Measurements from ENCODE around the gene OAS2.

OAS2 gene

DNA sequence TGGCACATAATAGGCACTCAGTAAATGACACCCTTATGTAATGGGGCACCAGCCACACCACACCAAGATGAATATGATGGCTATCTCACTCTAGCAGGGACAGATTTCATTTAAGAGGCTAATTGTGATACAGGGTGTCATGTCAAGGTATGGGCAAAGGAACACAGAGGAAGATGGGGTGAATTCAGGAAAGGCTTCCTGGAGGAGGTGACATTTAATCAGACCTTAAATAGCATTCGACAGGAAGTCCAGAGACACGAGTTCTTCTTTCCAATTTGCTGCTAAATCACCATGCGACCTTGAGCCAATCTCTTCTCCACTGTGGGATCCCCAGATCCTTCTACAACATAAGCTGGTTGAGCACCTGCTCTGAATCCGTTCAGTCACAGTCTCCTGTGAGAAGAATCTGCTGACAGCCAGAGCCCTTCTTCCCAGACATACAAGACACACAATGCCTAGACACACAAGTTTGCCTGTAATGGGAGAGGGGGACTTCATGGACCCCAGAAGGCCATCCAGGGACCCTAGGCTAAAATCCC, 76.7 kb downstream of the OAS2 start:
- peak; percentile 29 for DNase-seq (ENCODE audit: low spot score)
- TF ChIP-seq, protein P1, sequence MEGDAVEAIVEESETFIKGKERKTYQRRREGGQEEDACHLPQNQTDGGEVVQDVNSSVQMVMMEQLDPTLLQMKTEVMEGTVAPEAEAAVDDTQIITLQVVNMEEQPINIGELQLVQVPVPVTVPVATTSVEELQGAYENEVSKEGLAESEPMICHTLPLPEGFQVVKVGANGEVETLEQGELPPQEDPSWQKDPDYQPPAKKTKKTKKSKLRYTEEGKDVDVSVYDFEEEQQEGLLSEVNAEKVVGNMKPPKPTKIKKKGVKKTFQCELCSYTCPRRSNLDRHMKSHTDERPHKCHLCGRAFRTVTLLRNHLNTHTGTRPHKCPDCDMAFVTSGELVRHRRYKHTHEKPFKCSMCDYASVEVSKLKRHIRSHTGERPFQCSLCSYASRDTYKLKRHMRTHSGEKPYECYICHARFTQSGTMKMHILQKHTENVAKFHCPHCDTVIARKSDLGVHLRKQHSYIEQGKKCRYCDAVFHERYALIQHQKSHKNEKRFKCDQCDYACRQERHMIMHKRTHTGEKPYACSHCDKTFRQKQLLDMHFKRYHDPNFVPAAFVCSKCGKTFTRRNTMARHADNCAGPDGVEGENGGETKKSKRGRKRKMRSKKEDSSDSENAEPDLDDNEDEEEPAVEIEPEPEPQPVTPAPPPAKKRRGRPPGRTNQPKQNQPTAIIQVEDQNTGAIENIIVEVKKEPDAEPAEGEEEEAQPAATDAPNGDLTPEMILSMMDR (IDR thresholded peaks at IDR 0.05; ENCODE audit: extremely low read depth, missing control alignments): no peak

DNA sequence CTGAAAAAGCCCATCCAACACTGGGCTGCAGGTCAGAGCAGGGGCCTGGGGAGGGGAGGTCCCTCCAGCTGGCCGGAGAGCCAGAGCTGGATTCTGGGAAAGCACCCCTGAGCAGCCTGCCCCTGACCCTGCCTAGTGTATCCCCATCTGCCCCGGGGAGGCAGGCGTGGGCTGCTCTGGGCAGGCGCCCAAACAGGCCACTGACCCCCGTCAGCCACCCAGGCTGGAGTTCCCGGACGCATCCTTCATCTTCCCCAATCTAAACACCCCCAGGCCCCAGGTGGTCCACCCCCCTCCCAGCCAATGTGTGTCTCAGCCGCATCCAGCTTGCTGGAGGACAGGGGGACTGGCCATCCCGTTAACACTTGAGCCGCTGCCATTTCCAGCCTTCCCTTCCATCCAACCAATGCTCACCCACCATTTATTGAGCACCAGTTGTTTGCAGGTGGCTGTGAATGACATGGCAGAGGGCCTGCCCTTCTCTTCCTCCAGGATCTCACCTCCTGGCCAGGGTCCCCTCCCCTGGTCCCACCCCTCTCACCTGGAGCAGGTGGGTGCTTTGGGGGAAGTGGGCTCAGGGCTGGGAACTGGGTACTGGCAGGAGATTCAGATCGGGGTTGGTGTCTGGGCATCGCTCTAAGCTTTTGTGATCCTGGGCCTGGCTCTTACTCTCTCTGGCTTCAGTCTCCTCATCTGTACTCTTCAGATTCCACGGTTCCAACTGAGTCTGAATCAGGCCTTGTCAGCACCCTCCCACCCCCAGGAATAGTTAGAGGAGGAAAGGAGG, 77.5 kb downstream of the OAS2 start:
- DNase-seq (ENCODE audit: low spot score): peak; percentile 29
- TF ChIP-seq, protein P1 (IDR thresholded peaks at IDR 0.05; ENCODE audit: extremely low read depth, missing control alignments): no peak

DNA sequence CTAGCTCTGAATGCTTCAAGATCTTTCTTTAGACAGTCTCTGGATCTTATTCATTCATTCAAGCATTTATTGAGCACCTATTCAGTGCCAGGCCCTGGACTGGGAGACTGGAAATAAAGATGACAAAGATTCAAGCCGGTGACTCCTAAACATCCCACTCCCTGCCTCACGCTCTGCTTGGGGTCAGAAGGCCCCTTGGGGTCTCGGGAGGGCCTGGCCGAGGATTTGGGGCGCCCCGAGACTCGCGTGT, 78.0 kb downstream of the OAS2 start:
- DNase-seq (ENCODE audit: low spot score): no peak
- TF ChIP-seq, protein P1 (IDR thresholded peaks at IDR 0.05; ENCODE audit: extremely low read depth, missing control alignments): no peak

DNA sequence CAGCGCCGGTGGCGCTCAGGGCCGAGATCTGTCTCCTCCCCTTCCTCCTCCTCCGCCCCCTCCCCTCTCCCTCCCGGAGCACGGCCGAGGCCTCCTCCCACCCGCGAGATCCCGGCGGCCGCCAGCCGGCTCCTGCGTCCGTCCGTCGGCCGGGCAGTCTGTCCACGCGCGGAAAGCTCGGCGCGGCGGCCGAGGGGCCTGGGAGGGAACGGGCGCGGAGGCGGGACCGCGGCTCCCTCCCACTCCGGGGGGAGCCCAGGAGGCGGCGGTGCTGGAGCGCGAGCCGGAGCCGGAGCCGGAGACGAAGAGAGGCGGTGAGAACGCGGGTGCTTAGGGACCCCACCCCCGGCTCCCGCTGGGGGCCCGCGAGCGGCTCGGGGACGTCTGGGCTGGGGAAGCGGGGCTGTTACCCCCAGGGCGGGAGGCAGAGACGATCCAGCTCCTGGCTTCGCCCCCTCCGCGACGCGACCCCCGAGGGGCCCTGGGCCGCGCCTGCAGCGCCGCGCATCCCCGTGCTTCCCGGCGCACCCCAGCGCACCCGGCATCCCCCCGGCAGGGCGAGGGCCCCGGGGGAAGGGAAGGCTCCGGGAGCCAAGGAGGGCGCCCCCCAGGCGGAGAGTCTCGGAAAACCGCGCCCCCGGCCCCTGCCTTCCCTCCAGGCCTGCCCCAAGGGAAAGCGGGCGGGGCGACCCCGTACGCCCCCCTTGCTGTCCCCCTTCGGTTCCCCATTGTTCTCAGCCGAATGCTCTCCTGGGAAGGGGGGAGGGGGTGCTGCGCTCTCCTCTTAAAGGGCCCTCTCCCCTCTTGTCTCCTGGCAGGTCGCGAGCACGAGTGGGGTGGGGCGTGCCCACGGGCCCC, 78.5 kb downstream of the OAS2 start, which contains the start of gene DTX1:
Gene DTX1 (plus strand): TSS at position 100 of the 858 bp plus-strand sequence. CDS start 1,463 bp downstream, outside the sequence.
- TF ChIP-seq, protein P1 (IDR thresholded peaks at IDR 0.05; ENCODE audit: extremely low read depth, missing control alignments): no peak
- DNase-seq (ENCODE audit: low spot score): peak; percentile 63

DNA sequence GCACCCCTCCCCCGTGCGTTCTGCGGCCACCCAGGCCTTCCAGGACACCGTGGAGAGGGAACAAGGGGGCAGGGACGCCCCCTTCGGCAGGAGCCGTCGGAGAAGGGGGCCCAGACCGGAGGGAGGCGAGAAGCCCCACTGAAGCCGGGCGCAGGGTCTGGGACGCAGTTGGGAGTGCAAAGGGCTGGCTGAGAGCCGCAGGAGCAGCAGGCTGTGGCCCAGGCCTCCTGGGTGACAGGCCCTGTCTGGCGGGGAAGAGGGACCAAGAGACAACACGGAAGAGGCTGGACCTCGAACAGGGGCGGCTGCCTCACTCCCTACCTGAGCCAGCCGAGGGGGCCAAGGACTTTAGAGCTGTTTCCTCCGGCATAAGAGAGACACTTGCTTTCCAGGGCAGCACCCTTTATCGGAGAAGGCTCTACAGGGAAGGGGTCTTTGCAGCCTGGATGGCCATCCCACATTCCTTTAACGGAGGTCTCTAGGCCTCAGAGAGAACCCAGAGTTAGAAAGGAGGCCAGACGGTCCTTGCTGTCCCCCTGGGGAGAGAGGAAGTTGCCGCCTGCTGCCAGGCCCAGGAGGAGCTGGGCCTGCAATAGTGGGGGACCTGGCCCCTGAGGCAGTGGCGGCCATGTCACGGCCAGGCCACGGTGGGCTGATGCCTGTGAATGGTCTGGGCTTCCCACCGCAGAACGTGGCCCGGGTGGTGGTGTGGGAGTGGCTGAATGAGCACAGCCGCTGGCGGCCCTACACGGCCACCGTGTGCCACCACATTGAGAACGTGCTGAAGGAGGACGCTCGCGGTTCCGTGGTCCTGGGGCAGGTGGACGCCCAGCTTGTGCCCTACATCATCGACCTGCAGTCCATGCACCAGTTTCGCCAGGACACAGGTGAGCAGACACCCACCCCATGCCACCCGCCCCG, 79.5 kb downstream of the OAS2 start:
- peak; percentile 33 for DNase-seq (ENCODE audit: low spot score)
- TF ChIP-seq, protein P1 (IDR thresholded peaks at IDR 0.05; ENCODE audit: extremely low read depth, missing control alignments): no peak

- TF ChIP-seq, protein P1 (IDR thresholded peaks at IDR 0.05; ENCODE audit: extremely low read depth, missing control alignments): no peak
- peak; percentile 15 for DNase-seq (ENCODE audit: low spot score)
These were observed 80.2 kb downstream of the OAS2 start for GRCh38 chr12:113058553-113058952.

Data from GM20000 (cell line).